Fibroblast of mammary gland (primary cell): ENCODE results near the gene NAA80.

Experiments
- DNase-seq: peaks from one replicate; pipeline ENCODE4 v3.0.0-alpha.2; 2010; ENCODE audit warnings: low read depth
- H3K4me3 ChIP-seq: 2 replicates; pipeline ENCODE4 v1.5.1; 2011; ENCODE audit warnings: low read depth, mild to moderate bottlenecking, low read length, moderate library complexity; ENCODE audit not compliant: control insufficient read depth
- CTCF ChIP-seq: conservative IDR thresholded peaks from 2 replicates; pipeline ENCODE4 v1.5.1; 2011; ENCODE audit warnings: low read depth, low read length, inconsistent platforms; ENCODE audit not compliant: control insufficient read depth, insufficient read depth

Gene NAA80

GRCh38 chr3:50279255-50280016 is 19.8 kb downstream of the NAA80 start:
- H3K4me3 ChIP-seq = no peak overlapping the region
- TF ChIP-seq CTCF = no peak
- no peak for DNase-seq

- H3K4me3 ChIP-seq = no peak within 1 kb of the TSS
- DNase-seq = no peak
- TF ChIP-seq CTCF = no peak
These were observed 20.4 kb downstream of the NAA80 start, which contains the start of gene LSMEM2 for GRCh38 chr3:50278880-50279224. TSS of gene LSMEM2 (plus strand) at chr3:50279087. CDS start at chr3:50279114, 27 bp downstream.

- DNase-seq = no peak
- H3K4me3 ChIP-seq = no peak overlapping the region
- no peak for TF ChIP-seq CTCF
These were observed 20.9 kb downstream of the NAA80 start for GRCh38 chr3:50278123-50278879.

GRCh38 chr3:50276762-50277101 is 22.5 kb downstream of the NAA80 start:
- no peak for TF ChIP-seq CTCF
- no peak for DNase-seq
- H3K4me3 ChIP-seq = no peak overlapping the region

GRCh38 chr3:50275996-50276761 is 23.0 kb downstream of the NAA80 start:
- no peak for TF ChIP-seq CTCF
- no peak for DNase-seq
- H3K4me3 ChIP-seq = no peak overlapping the region

- no peak for DNase-seq
- no peak overlapping the region for H3K4me3 ChIP-seq
- TF ChIP-seq CTCF = no peak
These were observed 23.8 kb downstream of the NAA80 start for GRCh38 chr3:50275141-50275995.
